CD14-positive monocyte (primary cell): ENCODE data around the gene ANKRD55. TPM values are rescaled to one million over a fixed set of nuclear protein-coding genes. Genes with fewer than 3 reads are reported as not detected.

Experiments
- DNase-seq, 3 donors: peaks; one replicate each; pipeline ENCODE4 v3.0.0-alpha.2; 2011 to 2022
- H2AFZ ChIP-seq: 2 replicates; pipeline ENCODE4 v1.6.0; 2012; ENCODE audit warnings: mild to moderate bottlenecking, low read depth, low read length, inconsistent platforms; ENCODE audit not compliant: insufficient read depth, poor library complexity, severe bottlenecking
- H3K27ac ChIP-seq, 2 donors: 1 replicate in 1 of 2; 2 replicates in 1 of 2; pipeline ENCODE4 v1.5.1; 2012 to 2013; ENCODE audit warnings: low read length in 2 of 2, control low read depth in 1 of 2, inconsistent platforms in 1 of 2, low read depth in 1 of 2, mild to moderate bottlenecking in 1 of 2
- H3K27me3 ChIP-seq, 2 donors: one replicate each; pipeline versions ENCODE4 v1.6.0 to v1.6.1; 2011 to 2013; ENCODE audit warnings: low read length in 2 of 2; ENCODE audit not compliant: control insufficient read depth in 2 of 2, insufficient read depth in 2 of 2
- H3K36me3 ChIP-seq, 2 donors: replicated peaks in 1 of 2; 1 replicate in 1 of 2; 2 replicates in 1 of 2; pipeline versions ENCODE4 v1.5.1 to v1.6.1; 2012 to 2013; ENCODE audit warnings: low read length in 2 of 2, control low read depth in 1 of 2, inconsistent platforms in 1 of 2, mild to moderate bottlenecking in 1 of 2; ENCODE audit not compliant: insufficient read depth in 2 of 2, control insufficient read depth in 1 of 2
- H3K4me1 ChIP-seq, 2 donors: 1 replicate in 1 of 2; 2 replicates in 1 of 2; pipeline versions ENCODE4 v1.5.1 to v1.6.1; 2012 to 2013; ENCODE audit warnings: low read length in 2 of 2, control low read depth in 1 of 2, inconsistent platforms in 1 of 2, mild to moderate bottlenecking in 1 of 2, moderate library complexity in 1 of 2; ENCODE audit not compliant: insufficient read depth in 2 of 2, control insufficient read depth in 1 of 2
- H3K4me2 ChIP-seq: replicated peaks from 2 replicates; pipeline ENCODE3; 2012; ENCODE audit warnings: low read length, moderate library complexity, mild to moderate bottlenecking; ENCODE audit not compliant: poor library complexity, severe bottlenecking; ENCODE audit errors: extremely low read depth
- H3K4me3 ChIP-seq, 3 experiments: fragments of 200-600 bp in 1 of 3; sonication (generic) in 1 of 3; replicated peaks in 1 of 3; 1 replicate in 2 of 3; 2 replicates in 1 of 3; pipeline ENCODE4 v1.5.1; 2011 to 2013; ENCODE audit warnings: low read length in 3 of 3, mild to moderate bottlenecking in 3 of 3, control low read depth in 2 of 3, low read depth in 2 of 3, inconsistent platforms in 1 of 3, moderate library complexity in 1 of 3
- H3K79me2 ChIP-seq: 2 replicates; pipeline ENCODE4 v1.6.0; 2012; ENCODE audit warnings: mild to moderate bottlenecking, control low read depth, inconsistent platforms, low read length, moderate library complexity; ENCODE audit not compliant: insufficient read depth
- H3K9ac ChIP-seq: 2 replicates; pipeline ENCODE4 v1.6.0; 2017; ENCODE audit warnings: low read length, mild to moderate bottlenecking; ENCODE audit not compliant: insufficient read depth, poor library complexity, severe bottlenecking
- H3K9me3 ChIP-seq, 2 donors: replicated peaks in 1 of 2; 1 replicate in 1 of 2; 2 replicates in 1 of 2; pipeline versions ENCODE4 v1.5.1 to v1.6.1; 2012 to 2013; ENCODE audit warnings: low read length in 2 of 2, control low read depth in 1 of 2; ENCODE audit not compliant: control insufficient read depth in 1 of 2, insufficient read depth in 1 of 2
- H4K20me1 ChIP-seq: 2 replicates; pipeline ENCODE4 v1.6.0; 2012; ENCODE audit warnings: mild to moderate bottlenecking, low read length, control low read depth, moderate library complexity; ENCODE audit not compliant: insufficient read depth
- H3K27ac Mint-ChIP-seq, 7 donors: one replicate each; pipeline ENCODE4 v1.8.0; 2020; ENCODE audit warnings: mild to moderate bottlenecking in 7 of 7, mixed read lengths in 7 of 7, moderate library complexity in 6 of 7, inconsistent platforms in 2 of 7
- H3K27me3 Mint-ChIP-seq, 3 donors: one replicate each; pipeline ENCODE4 v1.8.0; 2021 to 2022; ENCODE audit warnings: low read depth in 3 of 3, mild to moderate bottlenecking in 3 of 3, mixed read lengths in 3 of 3, moderate library complexity in 3 of 3, inconsistent platforms in 1 of 3
- H3K36me3 Mint-ChIP-seq, 2 donors: one replicate each; pipeline ENCODE4 v1.8.0; 2020; ENCODE audit warnings: mixed read lengths in 2 of 2, inconsistent platforms in 1 of 2, mild to moderate bottlenecking in 1 of 2
- H3K4me1 Mint-ChIP-seq: one replicate; pipeline ENCODE4 v1.8.0; 2020; ENCODE audit warnings: mild to moderate bottlenecking, mixed read lengths
- H3K4me3 Mint-ChIP-seq, 2 donors: one replicate each; pipeline ENCODE4 v1.8.0; 2020; ENCODE audit warnings: mild to moderate bottlenecking in 2 of 2, mixed read lengths in 2 of 2, moderate library complexity in 1 of 2
- H3K9me3 Mint-ChIP-seq, 7 donors: one replicate each; pipeline ENCODE4 v1.8.0; 2020 to 2022; ENCODE audit warnings: mixed read lengths in 7 of 7, mild to moderate bottlenecking in 6 of 7, moderate library complexity in 6 of 7, inconsistent platforms in 2 of 7
- CTCF ChIP-seq: fragments of 200-600 bp; IDR thresholded peaks from one replicate; pipeline ENCODE4 v1.8.0; 2022; ENCODE audit warnings: antibody characterized with exemption, mild to moderate bottlenecking
- WGBS: methylation state at CpG from one replicate; pipeline ENCODE4 v1.1.5; 2013; ENCODE audit warnings: missing lambda C conversion rate; ENCODE audit not compliant: insufficient coverage; 5-methylcytosine and 5-hydroxymethylcytosine counted together
- intact Hi-C, 2 donors: fragments of 100-400 bp; cut with micrococcal nuclease; formaldehyde crosslinking; loops; one replicate each; pipeline versions ENCODE4 v1.15.0 to v1.15.1; 2023
- polyA plus RNA-seq, 3 donors: library from polyadenylated mRNA; depleted of rRNA in 1 of 3; unstranded in 2 of 3; stranded (reverse) in 1 of 3; fragments of 300-500 nt in 2 of 3; fragments of >200 nt in 1 of 3; fragmentation: Illumina TruSeq in 2 of 3; gene quantifications; 1 replicate in 2 of 3; 2 replicates in 1 of 3; pipeline ENCODE4 v1.2.3, GENCODE V29; 2012 to 2021

The ANKRD55 gene
- polyA plus RNA-seq, 3 donors: 0.20 to 0.55 (median 0.28) TPM

GRCh38 chr5:56281489-56282165, 48.5 kb upstream of the ANKRD55 start:
- TF ChIP-seq CTCF: no peak

GRCh38 chr5:56279979-56280378, 46.8 kb upstream of the ANKRD55 start:
- Mint-ChIP-seq H3K9me3 (peaks cover 5 to 9% (median 8%) of the 10 kb centered on the region in 7 donors), H3K27me3 (peaks cover 0 to 2% (median 0%) of the 10 kb centered on the region in 3 donors), H3K27ac (no peak overlapping the region), H3K4me3 (no peak overlapping the region), H3K4me1 (peaks cover 4% of the 10 kb centered on the region), H3K36me3 (no peaks in the 10 kb centered on the region)
- no peak for TF ChIP-seq CTCF
- H3K4me3 ChIP-seq: no peak overlapping the region
- no peak for DNase-seq
- H3K79me2 ChIP-seq: no peaks in the 10 kb centered on the region
- H3K9me3 ChIP-seq: peaks cover 10 to 17% of the 10 kb centered on the region in 2 donors
- H3K4me2 ChIP-seq: no peak overlapping the region
- no peak overlapping the region for H3K9ac ChIP-seq
- intact Hi-C loops: loop anchor here (10.0 kb wide), 3 partner anchors 345 to 955 kb away; no protein-coding TSS in a partner anchor
- H3K4me1 ChIP-seq: no peaks in the 10 kb centered on the region
- no peak overlapping the region for H2AFZ ChIP-seq
- H3K36me3 ChIP-seq: no peaks in the 10 kb centered on the region
- no peak overlapping the region for H3K27ac ChIP-seq
- 49% methylated on average over 2 of the region's 2 CpGs for WGBS
- H4K20me1 ChIP-seq: no peaks in the 10 kb centered on the region
- no peaks in the 10 kb centered on the region for H3K27me3 ChIP-seq

More at GRCh38 chr5:56281489-56282165, 48.5 kb upstream of the ANKRD55 start:
- H3K4me3 ChIP-seq: no peak overlapping the region
- no peaks in the 10 kb centered on the region for H3K79me2 ChIP-seq
- H3K4me2 ChIP-seq: no peak overlapping the region
- no peaks in the 10 kb centered on the region for H3K4me1 ChIP-seq
- Mint-ChIP-seq H3K9me3 (peaks cover 5 to 10% (median 8%) of the 10 kb centered on the region in 7 donors), H3K4me1 (peaks cover 4% of the 10 kb centered on the region), H3K4me3 (no peak overlapping the region), H3K27me3 (peaks cover 0 to 1% (median 0%) of the 10 kb centered on the region in 3 donors), H3K36me3 (no peaks in the 10 kb centered on the region), H3K27ac (no peak overlapping the region)
- H3K9me3 ChIP-seq: peaks cover 10 to 17% of the 10 kb centered on the region in 2 donors
- no peak overlapping the region for H3K9ac ChIP-seq
- H3K27me3 ChIP-seq: no peaks in the 10 kb centered on the region
- H2AFZ ChIP-seq: no peak overlapping the region
- intact Hi-C loops: loop anchor here in 1 of 2 donors (10.0 kb wide), 1 partner anchor 953 kb away; no protein-coding TSS in a partner anchor
- no peaks in the 10 kb centered on the region for H3K36me3 ChIP-seq
- H3K27ac ChIP-seq: no peak overlapping the region
- H4K20me1 ChIP-seq: no peaks in the 10 kb centered on the region
- 71% methylated on average over 1 of the region's 5 CpGs for WGBS
- DNase-seq: no peak
